Measurements from ENCODE around the gene QSOX2. TPM values are rescaled to one million over a fixed set of nuclear protein-coding genes. Genes with fewer than 3 reads are reported as not detected.

The QSOX2 gene
- total RNA-seq, 4 donors from 2014 or later: 3.4 to 7.2 (median 5.2) TPM

- Histone ChIP-seq H3K9me3 (no peaks in the 10 kb centered on the region), H3K27me3 (peaks cover 100% of the 10 kb centered on the region), H3K4me3 (no peak overlapping the region), H3K27ac (no peak overlapping the region), H3K4me1 (peaks cover 0 to 27% (median 3%) of the 10 kb centered on the region in 3 donors), H3K36me3 (no peaks in the 10 kb centered on the region)
- ATAC-seq: no peak
- TF ChIP-seq POLR2AphosphoS5 (IDR thresholded peaks at IDR 0.05) (no peak), POLR2A (IDR thresholded peaks at IDR 0.05) (no peak), EP300 (IDR thresholded peaks at IDR 0.05) (no peak)
- TF ChIP-seq, protein P1, sequence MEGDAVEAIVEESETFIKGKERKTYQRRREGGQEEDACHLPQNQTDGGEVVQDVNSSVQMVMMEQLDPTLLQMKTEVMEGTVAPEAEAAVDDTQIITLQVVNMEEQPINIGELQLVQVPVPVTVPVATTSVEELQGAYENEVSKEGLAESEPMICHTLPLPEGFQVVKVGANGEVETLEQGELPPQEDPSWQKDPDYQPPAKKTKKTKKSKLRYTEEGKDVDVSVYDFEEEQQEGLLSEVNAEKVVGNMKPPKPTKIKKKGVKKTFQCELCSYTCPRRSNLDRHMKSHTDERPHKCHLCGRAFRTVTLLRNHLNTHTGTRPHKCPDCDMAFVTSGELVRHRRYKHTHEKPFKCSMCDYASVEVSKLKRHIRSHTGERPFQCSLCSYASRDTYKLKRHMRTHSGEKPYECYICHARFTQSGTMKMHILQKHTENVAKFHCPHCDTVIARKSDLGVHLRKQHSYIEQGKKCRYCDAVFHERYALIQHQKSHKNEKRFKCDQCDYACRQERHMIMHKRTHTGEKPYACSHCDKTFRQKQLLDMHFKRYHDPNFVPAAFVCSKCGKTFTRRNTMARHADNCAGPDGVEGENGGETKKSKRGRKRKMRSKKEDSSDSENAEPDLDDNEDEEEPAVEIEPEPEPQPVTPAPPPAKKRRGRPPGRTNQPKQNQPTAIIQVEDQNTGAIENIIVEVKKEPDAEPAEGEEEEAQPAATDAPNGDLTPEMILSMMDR (IDR thresholded peaks at IDR 0.05): no peak
- no CpG with 5 or more reads among the region's 62 CpGs for WGBS, 2 donors (ENCODE audit: low coverage in 1 of 2)
Observed at GRCh38 chr9:136198605-136199083, 47.0 kb downstream of the QSOX2 start.

DNA sequence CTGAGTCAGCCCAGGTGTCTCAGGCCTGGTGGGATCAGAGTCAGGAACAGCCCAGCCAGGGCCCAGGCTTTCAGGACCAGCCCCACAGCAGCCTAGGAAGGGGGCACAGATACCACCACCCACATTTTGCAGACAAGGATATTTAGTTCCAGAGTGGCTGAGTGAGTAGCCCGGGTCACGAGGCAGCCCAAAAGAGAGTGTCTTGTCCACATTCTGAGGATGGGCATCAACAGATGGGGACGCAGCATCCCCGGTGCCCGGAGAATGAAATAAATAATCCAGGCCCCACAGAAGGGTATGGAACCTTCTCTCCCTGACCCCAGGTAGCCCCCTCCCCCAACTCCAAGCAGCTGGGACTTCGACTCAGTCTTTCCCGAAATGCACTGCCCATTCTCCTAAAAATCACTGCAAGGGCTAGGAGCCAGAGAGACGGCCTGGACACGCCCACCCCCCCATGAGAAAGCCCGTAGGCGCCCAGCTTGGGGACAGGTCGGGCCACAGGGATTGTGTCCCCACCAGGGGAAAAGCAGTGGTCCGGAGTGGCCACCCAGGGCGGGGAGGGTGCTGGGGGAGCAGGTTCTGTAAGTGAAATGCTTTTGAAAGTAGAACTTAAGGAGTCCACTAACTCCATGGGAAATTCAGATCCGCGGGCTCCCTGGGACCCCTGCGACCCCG, 47.5 kb downstream of the QSOX2 start:
- TF ChIP-seq POLR2A (IDR thresholded peaks at IDR 0.05) (no peak), POLR2AphosphoS5 (IDR thresholded peaks at IDR 0.05) (no peak), EP300 (IDR thresholded peaks at IDR 0.05) (no peak)
- no peaks in the 10 kb centered on the region for H3K9me3 ChIP-seq
- no peak overlapping the region for H3K27ac ChIP-seq
- no peak for ATAC-seq
- peaks cover 0 to 32% (median 3%) of the 10 kb centered on the region in 3 donors for H3K4me1 ChIP-seq
- peaks cover 100% of the 10 kb centered on the region for H3K27me3 ChIP-seq
- H3K36me3 ChIP-seq: no peaks in the 10 kb centered on the region
- no CpG with 5 or more reads among the region's 18 CpGs for WGBS, 2 donors (ENCODE audit: low coverage in 1 of 2)
- H3K4me3 ChIP-seq: no peak overlapping the region

DNA sequence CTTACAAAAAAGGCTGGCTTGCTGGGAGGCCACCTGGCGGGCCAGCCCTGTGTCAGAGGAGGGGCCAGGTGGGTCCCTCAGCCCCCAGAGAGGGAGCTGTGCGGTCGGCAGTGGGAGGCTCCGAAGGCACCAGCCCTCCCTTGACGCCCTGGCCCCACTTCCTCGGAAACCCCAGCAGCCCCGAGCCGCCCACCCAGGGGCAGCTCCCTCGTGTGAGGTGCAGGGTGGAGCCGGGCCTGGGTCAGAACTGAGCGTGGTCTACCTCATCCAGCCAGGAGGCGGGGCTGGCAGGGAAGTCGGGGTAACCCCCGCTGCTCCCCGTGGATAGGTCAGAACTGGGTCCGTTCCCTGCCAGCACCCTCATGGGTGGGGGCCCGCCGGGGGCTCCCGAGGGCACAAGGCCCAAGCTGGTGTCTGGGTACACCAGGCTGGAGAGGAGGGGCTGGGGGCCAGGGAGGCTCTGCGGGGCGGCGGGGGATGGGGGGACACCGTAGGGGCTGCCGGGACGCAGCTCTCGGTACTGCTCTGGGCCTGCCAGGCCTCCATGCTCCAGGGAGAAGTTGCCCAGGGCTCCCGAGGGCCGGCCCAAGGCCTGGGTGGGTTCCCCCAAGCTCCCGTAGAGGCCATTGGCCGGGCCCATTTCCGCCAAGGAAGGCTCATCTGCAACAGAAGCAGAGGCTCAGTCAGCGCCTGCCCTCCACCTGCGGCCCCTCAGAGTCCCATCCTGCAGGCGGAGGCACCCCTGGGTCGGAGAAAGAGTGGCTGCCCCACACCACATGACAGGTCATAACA, 48.3 kb downstream of the QSOX2 start:
- Histone ChIP-seq H3K4me1 (peaks cover 0 to 40% (median 3%) of the 10 kb centered on the region in 3 donors), H3K4me3 (no peak overlapping the region), H3K27ac (no peak overlapping the region), H3K9me3 (no peaks in the 10 kb centered on the region), H3K27me3 (peaks cover 100% of the 10 kb centered on the region), H3K36me3 (no peaks in the 10 kb centered on the region)
- TF ChIP-seq, protein P1 (IDR thresholded peaks at IDR 0.05): no peak
- no peak for TF ChIP-seq POLR2AphosphoS5 (IDR thresholded peaks at IDR 0.05)
- no peak for TF ChIP-seq EP300 (IDR thresholded peaks at IDR 0.05)
- no peak for TF ChIP-seq POLR2A (IDR thresholded peaks at IDR 0.05)
- no CpG with 5 or more reads among the region's 35 CpGs for WGBS, 2 donors (ENCODE audit: low coverage in 1 of 2)
- ATAC-seq: no peak

- 0 to 1% methylated on average over 10 to 12 of the region's 16 CpGs for WGBS, 2 donors (ENCODE audit: low coverage in 1 of 2)
- H3K4me3 ChIP-seq: no peak overlapping the region
- H3K4me1 ChIP-seq: peaks cover 0 to 35% (median 3%) of the 10 kb centered on the region in 3 donors
- ATAC-seq: no peak
- TF ChIP-seq, protein P1 (IDR thresholded peaks at IDR 0.05): no peak
- TF ChIP-seq POLR2A (IDR thresholded peaks at IDR 0.05): no peak
- no peak for TF ChIP-seq EP300 (IDR thresholded peaks at IDR 0.05)
- TF ChIP-seq POLR2AphosphoS5 (IDR thresholded peaks at IDR 0.05): no peak
- H3K36me3 ChIP-seq: no peaks in the 10 kb centered on the region
- H3K9me3 ChIP-seq: no peaks in the 10 kb centered on the region
- no peak overlapping the region for H3K27ac ChIP-seq
- H3K27me3 ChIP-seq: peaks cover 100% of the 10 kb centered on the region
Observed at GRCh38 chr9:136196404-136197083, 49.1 kb downstream of the QSOX2 start.

GRCh38 chr9:136194540-136194939, 51.1 kb downstream of the QSOX2 start:
- 8 to 20% methylated on average over 2 to 3 of the region's 5 CpGs for WGBS, 2 donors (ENCODE audit: low coverage in 1 of 2)
- TF ChIP-seq, protein P1 (IDR thresholded peaks at IDR 0.05): no peak
- TF ChIP-seq EP300 (IDR thresholded peaks at IDR 0.05): no peak
- no peak for TF ChIP-seq POLR2AphosphoS5 (IDR thresholded peaks at IDR 0.05)
- no peak for TF ChIP-seq POLR2A (IDR thresholded peaks at IDR 0.05)
- Histone ChIP-seq H3K9me3 (no peaks in the 10 kb centered on the region), H3K36me3 (no peaks in the 10 kb centered on the region), H3K4me1 (peaks cover 0 to 35% (median 3%) of the 10 kb centered on the region in 3 donors), H3K27me3 (peaks cover 100% of the 10 kb centered on the region), H3K4me3 (no peak overlapping the region), H3K27ac (no peak overlapping the region)
- ATAC-seq: no peak
